A673 (cell line): ENCODE results near the gene TMEM108. TPM values are rescaled to one million over a fixed set of nuclear protein-coding genes. Genes with fewer than 3 reads are reported as not detected.
A peak's percentile ranks its signal among the peaks of the same experiment; 100 is the strongest.

Experiments used
- BruUV-seq: library from RNA; stranded (reverse); fragments of 400-500 nt; replicated peaks from 2 replicates; lab custom pipeline; 2021; lab: Mats Ljungman, UMichigan
- CTCF ChIA-PET: fragments of 300-600 bp; sonication (Branson Sonifier 250); formaldehyde crosslinking; loops from one replicate; lab custom pipeline; 2022; ENCODE audit warnings: antibody characterized with exemption; lab: Charles Lee
- POLR2A ChIA-PET: fragments of 300-600 bp; sonication (Branson Sonifier 250); formaldehyde crosslinking; loops from one replicate; lab custom pipeline; 2022; ENCODE audit warnings: antibody characterized with exemption; ENCODE audit not compliant: low non-redundant PET; lab: Charles Lee
- DNase-seq: peaks from one replicate; pipeline ENCODE4 v3.0.0-alpha.2; 2015; ENCODE audit warnings: low spot score
- H3K27ac ChIP-seq: fragments of 200-600 bp; sonication (generic); 2 replicates; pipeline ENCODE4 v1.5.1; 2016; ENCODE audit warnings: mixed run types, low read depth, mild to moderate bottlenecking, mixed read lengths, antibody characterized with exemption, low read length; ENCODE audit not compliant: poor library complexity, severe bottlenecking
- H3K27me3 ChIP-seq: fragments of 200-600 bp; sonication (generic); replicated peaks from 2 replicates; pipeline ENCODE4 v1.6.1; 2017; ENCODE audit warnings: mixed run types, low read depth, mild to moderate bottlenecking, mixed read lengths, antibody characterized with exemption, low read length; ENCODE audit not compliant: insufficient read depth, poor library complexity
- H3K36me3 ChIP-seq: fragments of 200-600 bp; sonication (generic); 2 replicates; pipeline ENCODE4 v1.6.1; 2016; ENCODE audit warnings: mixed run types, mild to moderate bottlenecking, mixed read lengths, antibody characterized with exemption, low read length; ENCODE audit not compliant: insufficient read depth, poor library complexity, severe bottlenecking
- H3K4me1 ChIP-seq: fragments of 200-600 bp; sonication (generic); 2 replicates; pipeline ENCODE4 v1.6.1; 2017; ENCODE audit warnings: mixed run types, mild to moderate bottlenecking, mixed read lengths, antibody characterized with exemption, low read length; ENCODE audit not compliant: insufficient read depth, poor library complexity, severe bottlenecking
- H3K4me3 ChIP-seq: fragments of 200-600 bp; sonication (generic); 2 replicates; pipeline ENCODE4 v1.5.1; 2016; ENCODE audit warnings: low read depth, mixed run types, mild to moderate bottlenecking, mixed read lengths, low read length; ENCODE audit not compliant: poor library complexity, severe bottlenecking
- H3K9me3 ChIP-seq: fragments of 200-600 bp; sonication (generic); 2 replicates; pipeline ENCODE4 v1.6.1; 2016; ENCODE audit warnings: mixed run types, low read depth, mild to moderate bottlenecking, mixed read lengths, antibody characterized with exemption, low read length; ENCODE audit not compliant: poor library complexity, severe bottlenecking
- EZH2 ChIP-seq: fragments of 200-600 bp; sonication (generic); IDR thresholded peaks from 2 replicates; pipeline ENCODE4 v1.6.1; 2017; ENCODE audit warnings: borderline replicate concordance, low read depth, mild to moderate bottlenecking, mixed read lengths, antibody characterized with exemption, low read length; ENCODE audit not compliant: poor library complexity, severe bottlenecking
- intact Hi-C: fragments of 100-400 bp; cut with micrococcal nuclease; formaldehyde crosslinking; loops from one replicate; pipeline ENCODE4 v1.10.0; 2022; ENCODE audit not compliant: unreplicated experiment
- total RNA-seq: library from RNA; stranded (reverse); gene quantifications from 2 replicates; pipeline ENCODE4 v1.2.3, GENCODE V29; 2021
- TF ChIP-seq, protein P1 (sequence below): fragments of 300-800, 200-600 bp; sonication (generic); conservative IDR thresholded peaks from 2 replicates; pipeline ENCODE4 v1.5.1; 2017; ENCODE audit warnings: low read depth, mild to moderate bottlenecking, antibody characterized with exemption, low read length, moderate library complexity, mixed read lengths

Gene TMEM108
- total RNA-seq, 1 experiment from 2014 or later = 0.30 TPM

DNA sequence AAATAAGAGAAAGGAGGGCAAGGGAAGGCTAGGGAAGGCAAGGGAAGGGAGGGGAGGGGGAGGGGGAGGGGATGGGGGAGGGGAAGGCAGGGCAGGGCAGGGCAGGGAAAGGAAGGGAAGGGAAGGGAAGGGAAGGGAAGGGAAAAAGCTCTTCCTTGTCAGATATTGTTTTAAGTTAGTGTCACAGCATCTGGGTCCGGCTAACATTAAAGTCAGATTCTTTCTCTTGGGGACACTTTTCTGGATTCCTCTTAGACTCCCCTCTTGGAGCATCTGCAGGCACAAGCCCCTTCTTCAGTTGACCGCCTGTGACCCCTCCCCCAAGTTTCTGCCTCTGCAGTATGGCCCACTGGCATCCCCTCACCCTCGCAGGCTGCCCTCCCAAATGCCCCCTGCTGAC is 387.7 kb downstream of the TMEM108 start:
- no peaks in the 10 kb centered on the region for H3K27me3 ChIP-seq
- H3K36me3 ChIP-seq = no peaks in the 10 kb centered on the region
- H3K4me3 ChIP-seq = no peak overlapping the region
- TF ChIP-seq, protein P1, sequence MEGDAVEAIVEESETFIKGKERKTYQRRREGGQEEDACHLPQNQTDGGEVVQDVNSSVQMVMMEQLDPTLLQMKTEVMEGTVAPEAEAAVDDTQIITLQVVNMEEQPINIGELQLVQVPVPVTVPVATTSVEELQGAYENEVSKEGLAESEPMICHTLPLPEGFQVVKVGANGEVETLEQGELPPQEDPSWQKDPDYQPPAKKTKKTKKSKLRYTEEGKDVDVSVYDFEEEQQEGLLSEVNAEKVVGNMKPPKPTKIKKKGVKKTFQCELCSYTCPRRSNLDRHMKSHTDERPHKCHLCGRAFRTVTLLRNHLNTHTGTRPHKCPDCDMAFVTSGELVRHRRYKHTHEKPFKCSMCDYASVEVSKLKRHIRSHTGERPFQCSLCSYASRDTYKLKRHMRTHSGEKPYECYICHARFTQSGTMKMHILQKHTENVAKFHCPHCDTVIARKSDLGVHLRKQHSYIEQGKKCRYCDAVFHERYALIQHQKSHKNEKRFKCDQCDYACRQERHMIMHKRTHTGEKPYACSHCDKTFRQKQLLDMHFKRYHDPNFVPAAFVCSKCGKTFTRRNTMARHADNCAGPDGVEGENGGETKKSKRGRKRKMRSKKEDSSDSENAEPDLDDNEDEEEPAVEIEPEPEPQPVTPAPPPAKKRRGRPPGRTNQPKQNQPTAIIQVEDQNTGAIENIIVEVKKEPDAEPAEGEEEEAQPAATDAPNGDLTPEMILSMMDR = no peak
- H3K4me1 ChIP-seq = peaks cover 8% of the 10 kb centered on the region
- no peak overlapping the region for H3K27ac ChIP-seq
- no TSS peak for BruUV-seq
- CTCF ChIA-PET = interaction anchor here (0.9 kb wide), 1 partner anchor 384 kb away, joined by 3 read pairs; no protein-coding TSS in a partner anchor
- no peaks in the 10 kb centered on the region for H3K9me3 ChIP-seq
- POLR2A ChIA-PET = no interaction called here
- intact Hi-C loops = no loop called here
- DNase-seq = no peak

DNA sequence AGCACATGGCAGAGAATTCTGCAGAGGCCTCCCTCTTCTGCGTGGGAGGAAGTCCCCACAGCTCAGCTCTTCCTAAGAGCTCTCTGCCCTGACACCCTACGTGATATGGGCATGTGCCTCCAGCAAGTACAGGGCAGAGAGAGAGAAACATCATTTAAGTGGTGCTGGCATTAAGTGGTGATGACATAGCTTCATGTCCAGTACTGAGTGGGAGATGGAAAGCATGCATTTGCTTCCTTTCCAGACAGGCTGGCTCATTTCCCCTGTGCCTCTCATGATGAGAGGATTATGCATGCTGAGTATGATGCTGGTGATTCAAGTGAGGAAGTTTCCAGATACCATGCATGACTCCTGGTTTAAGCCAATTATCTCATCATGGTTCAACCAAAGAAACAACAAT is 388.5 kb downstream of the TMEM108 start:
- ChIA-PET POLR2A (no interaction called here), CTCF (interaction anchor here (0.9 kb wide), 1 partner anchor 385 kb away, joined by 3 read pairs; no protein-coding TSS in a partner anchor)
- intact Hi-C loops = no loop called here
- Histone ChIP-seq H3K9me3 (no peaks in the 10 kb centered on the region), H3K4me3 (no peak overlapping the region), H3K27ac (no peak overlapping the region), H3K36me3 (no peaks in the 10 kb centered on the region), H3K4me1 (peaks cover 8% of the 10 kb centered on the region), H3K27me3 (no peaks in the 10 kb centered on the region)
- peak; percentile 84 for DNase-seq
- BruUV-seq = no TSS peak
- TF ChIP-seq, protein P1 = no peak
- TF ChIP-seq EZH2 = no peak

DNA sequence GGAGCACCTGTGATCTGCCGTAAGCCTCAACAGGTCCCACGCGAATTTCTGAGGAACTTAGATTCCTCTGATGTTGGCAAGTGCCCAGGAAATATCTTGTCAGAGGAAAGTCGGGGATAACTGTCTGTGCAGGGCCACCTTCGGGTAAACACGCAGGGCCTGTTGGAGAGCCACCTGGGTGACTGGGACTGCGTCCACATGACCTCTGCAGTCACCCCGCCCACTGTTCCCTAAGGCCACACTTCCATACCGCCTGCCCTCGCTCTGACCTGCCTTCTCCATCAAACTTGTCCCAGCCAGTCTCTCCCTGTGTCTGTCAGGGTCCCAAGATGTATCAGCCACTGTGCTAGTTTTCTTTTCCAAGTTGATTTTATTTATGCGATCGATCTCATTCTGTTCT is 390.4 kb downstream of the TMEM108 start:
- Histone ChIP-seq H3K4me3 (no peak overlapping the region), H3K27ac (no peak overlapping the region), H3K27me3 (no peaks in the 10 kb centered on the region), H3K4me1 (peaks cover 8% of the 10 kb centered on the region), H3K9me3 (no peaks in the 10 kb centered on the region), H3K36me3 (no peaks in the 10 kb centered on the region)
- intact Hi-C loops = no loop called here
- CTCF ChIA-PET = no interaction called here
- POLR2A ChIA-PET = no interaction called here
- no TSS peak for BruUV-seq
- no peak for DNase-seq
- TF ChIP-seq, protein P1 = no peak
- no peak for TF ChIP-seq EZH2
